Measurements from ENCODE around the gene TSEN54.

TSEN54 gene

DNA sequence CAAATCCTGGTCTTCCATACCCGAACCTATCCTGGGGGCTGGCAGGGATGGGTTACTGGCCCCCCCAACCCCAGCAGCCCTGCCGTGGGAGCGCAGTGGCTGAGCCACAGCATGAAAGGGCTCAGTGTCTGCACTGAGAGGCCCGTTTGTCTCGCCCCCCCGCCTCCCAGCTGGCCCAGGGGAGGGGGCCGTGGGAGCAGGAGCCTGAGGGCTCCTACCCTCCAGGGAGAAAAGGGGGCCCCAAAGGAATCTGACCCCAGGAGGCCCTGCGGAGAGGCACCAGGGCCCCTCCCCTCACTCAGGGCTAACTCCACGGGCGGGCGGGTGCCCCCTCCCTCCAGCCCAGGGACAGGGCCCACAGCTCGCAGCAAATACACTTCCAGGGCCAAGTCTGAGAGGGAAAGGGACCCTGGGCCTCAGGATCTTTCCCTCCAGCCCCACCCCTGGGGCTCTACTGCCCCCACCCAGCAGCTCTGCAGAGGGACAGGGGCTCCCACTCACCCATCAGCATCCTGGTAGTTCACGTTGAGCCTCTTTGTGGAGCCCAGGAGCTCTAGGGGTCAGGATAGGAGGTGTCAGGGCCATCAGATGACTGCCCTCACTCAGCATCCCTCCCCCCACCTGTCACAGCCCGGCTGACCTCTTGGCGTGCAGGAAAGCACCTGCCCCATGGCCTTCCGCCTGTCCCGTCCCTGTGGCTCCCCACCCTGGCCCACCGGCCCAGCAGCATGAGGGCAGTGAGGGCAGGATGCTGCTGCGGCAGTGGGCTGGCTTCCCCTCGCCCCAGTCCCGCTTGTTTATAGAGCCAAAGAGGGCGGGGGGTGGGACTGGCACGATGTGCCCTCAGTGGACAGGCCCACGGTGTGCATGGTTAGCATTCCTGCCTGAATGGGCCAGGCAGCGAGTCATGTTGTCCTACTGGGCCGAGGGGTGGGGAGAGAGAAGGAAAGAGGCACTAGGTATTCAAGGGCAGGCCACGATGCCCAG, 8.3 kb upstream of the TSEN54 start:
- no peaks in the 10 kb centered on the region for H3K9me3 ChIP-seq (ENCODE audit: control insufficient read depth, insufficient read depth, low read length)
- no peak for TF ChIP-seq EZH2phosphoT487 (IDR thresholded peaks at IDR 0.05; ENCODE audit: borderline replicate concordance, low read length)
- TF ChIP-seq, protein P1, sequence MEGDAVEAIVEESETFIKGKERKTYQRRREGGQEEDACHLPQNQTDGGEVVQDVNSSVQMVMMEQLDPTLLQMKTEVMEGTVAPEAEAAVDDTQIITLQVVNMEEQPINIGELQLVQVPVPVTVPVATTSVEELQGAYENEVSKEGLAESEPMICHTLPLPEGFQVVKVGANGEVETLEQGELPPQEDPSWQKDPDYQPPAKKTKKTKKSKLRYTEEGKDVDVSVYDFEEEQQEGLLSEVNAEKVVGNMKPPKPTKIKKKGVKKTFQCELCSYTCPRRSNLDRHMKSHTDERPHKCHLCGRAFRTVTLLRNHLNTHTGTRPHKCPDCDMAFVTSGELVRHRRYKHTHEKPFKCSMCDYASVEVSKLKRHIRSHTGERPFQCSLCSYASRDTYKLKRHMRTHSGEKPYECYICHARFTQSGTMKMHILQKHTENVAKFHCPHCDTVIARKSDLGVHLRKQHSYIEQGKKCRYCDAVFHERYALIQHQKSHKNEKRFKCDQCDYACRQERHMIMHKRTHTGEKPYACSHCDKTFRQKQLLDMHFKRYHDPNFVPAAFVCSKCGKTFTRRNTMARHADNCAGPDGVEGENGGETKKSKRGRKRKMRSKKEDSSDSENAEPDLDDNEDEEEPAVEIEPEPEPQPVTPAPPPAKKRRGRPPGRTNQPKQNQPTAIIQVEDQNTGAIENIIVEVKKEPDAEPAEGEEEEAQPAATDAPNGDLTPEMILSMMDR (IDR thresholded peaks at IDR 0.05; ENCODE audit: low read depth, low read length, poor library complexity, severe bottlenecking) = no peak
- H3K9me2 ChIP-seq (replicated peaks; ENCODE audit: control insufficient read depth, low read length) = no peaks in the 10 kb centered on the region
- no peak overlapping the region for H3K4me3 ChIP-seq (ENCODE audit: low read length)
- H3K27me3 ChIP-seq (ENCODE audit: control insufficient read depth, low read length) = no peaks in the 10 kb centered on the region
- no peak overlapping the region for H3K27ac ChIP-seq (ENCODE audit: low read depth, low read length)
- H3F3A ChIP-seq (ENCODE audit: control insufficient read depth, insufficient read depth) = no peaks in the 10 kb centered on the region; the same call in 1 of the 2 replicates
- H3K4me1 ChIP-seq (ENCODE audit: control insufficient read depth, low read length) = no peaks in the 10 kb centered on the region
- H3K79me2 ChIP-seq (ENCODE audit: control insufficient read depth, low read length) = no peaks in the 10 kb centered on the region
- no peaks in the 10 kb centered on the region for H4K20me1 ChIP-seq (ENCODE audit: control insufficient read depth, insufficient read depth, low read depth, low read length)
- H3K36me3 ChIP-seq (ENCODE audit: control insufficient read depth, low read length) = no peaks in the 10 kb centered on the region
- no peak overlapping the region for H3K4me2 ChIP-seq (ENCODE audit: low read length)

DNA sequence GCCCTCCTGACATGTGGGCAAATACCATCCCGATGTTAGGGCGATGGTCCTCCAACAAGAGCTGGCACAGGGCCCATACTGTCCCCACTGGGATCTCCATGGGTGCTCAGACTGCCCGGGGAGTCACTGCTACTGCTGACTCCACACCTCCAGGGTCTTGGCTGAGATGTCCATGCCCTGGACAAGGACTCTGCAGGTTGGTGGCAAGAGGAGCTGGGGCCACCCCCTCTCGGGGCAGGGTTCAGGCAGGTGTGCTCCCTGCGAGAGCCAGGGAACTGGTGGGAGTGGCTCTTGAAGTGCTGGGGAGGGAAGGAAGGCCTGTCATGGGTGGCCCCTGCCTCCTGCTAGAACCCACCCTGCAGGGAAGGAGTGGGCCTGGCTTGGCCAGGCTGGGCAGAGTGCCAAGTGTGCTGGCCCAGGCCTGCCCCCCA, 7.4 kb upstream of the TSEN54 start:
- Histone ChIP-seq H3K9me2 (replicated peaks; ENCODE audit: control insufficient read depth, low read length) (no peaks in the 10 kb centered on the region), H3K36me3 (ENCODE audit: control insufficient read depth, low read length) (no peaks in the 10 kb centered on the region), H3K4me2 (ENCODE audit: low read length) (no peak overlapping the region), H4K20me1 (ENCODE audit: control insufficient read depth, insufficient read depth, low read depth, low read length) (no peaks in the 10 kb centered on the region), H3K27ac (ENCODE audit: low read depth, low read length) (no peak overlapping the region), H3K4me3 (ENCODE audit: low read length) (no peak overlapping the region), H3K79me2 (ENCODE audit: control insufficient read depth, low read length) (no peaks in the 10 kb centered on the region), H3K9me3 (ENCODE audit: control insufficient read depth, insufficient read depth, low read length) (no peaks in the 10 kb centered on the region), H3K4me1 (ENCODE audit: control insufficient read depth, low read length) (no peaks in the 10 kb centered on the region), H3K27me3 (ENCODE audit: control insufficient read depth, low read length) (peaks cover 2% of the 10 kb centered on the region), H3F3A (ENCODE audit: control insufficient read depth, insufficient read depth) (no peaks in the 10 kb centered on the region; the same call in 1 of the 2 replicates)
- no peak for TF ChIP-seq EZH2phosphoT487 (IDR thresholded peaks at IDR 0.05; ENCODE audit: borderline replicate concordance, low read length)
- TF ChIP-seq, protein P1 (IDR thresholded peaks at IDR 0.05; ENCODE audit: low read depth, low read length, poor library complexity, severe bottlenecking) = no peak

DNA sequence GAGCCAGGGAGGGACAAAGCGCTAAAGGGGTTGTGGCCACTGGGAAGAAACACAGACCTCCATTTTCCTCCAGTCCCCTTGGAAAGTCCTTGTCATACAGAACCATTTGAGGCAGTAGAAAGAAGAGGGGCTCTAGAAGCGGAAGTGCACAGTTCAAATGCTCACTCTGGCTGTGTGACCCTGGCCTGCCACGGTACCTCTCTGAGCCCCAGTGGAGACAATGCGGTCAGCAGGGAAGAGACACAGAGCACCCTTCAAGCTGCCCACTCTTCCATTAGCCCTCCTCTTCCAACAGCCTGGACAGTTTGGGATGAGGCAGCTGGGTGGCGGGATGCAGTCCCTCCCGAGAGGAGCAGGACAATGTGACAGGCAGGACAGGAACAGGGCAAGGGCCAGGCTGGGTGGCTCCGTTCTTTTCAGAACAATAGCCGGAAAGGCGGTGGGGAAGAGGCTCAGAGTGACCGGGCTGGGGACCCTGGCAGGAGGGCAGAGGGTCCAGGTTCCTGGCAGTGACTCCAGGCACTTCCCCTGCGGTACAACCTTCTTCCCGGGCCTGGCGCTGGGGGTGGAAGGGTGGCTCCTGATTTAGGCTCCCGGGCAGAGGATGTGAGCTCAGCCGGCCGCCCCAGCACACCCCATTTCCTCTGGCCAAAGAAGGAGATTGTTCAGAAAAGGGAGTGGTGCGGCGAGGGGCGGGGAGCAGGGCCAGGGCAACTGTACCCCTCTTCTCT, 6.6 kb upstream of the TSEN54 start:
- Histone ChIP-seq H4K20me1 (ENCODE audit: control insufficient read depth, insufficient read depth, low read depth, low read length) (no peaks in the 10 kb centered on the region), H3K4me2 (ENCODE audit: low read length) (no peak overlapping the region), H3F3A (ENCODE audit: control insufficient read depth, insufficient read depth) (no peaks in the 10 kb centered on the region; the same call in 1 of the 2 replicates), H3K27ac (ENCODE audit: low read depth, low read length) (no peak overlapping the region), H3K9me2 (replicated peaks; ENCODE audit: control insufficient read depth, low read length) (no peaks in the 10 kb centered on the region), H3K36me3 (ENCODE audit: control insufficient read depth, low read length) (no peaks in the 10 kb centered on the region), H3K4me1 (ENCODE audit: control insufficient read depth, low read length) (0 out of 2 replicates have a peak, but pooled peaks cover under 1% of the 10 kb centered on the region), H3K27me3 (ENCODE audit: control insufficient read depth, low read length) (peaks cover 10% of the 10 kb centered on the region), H3K79me2 (ENCODE audit: control insufficient read depth, low read length) (no peaks in the 10 kb centered on the region), H3K4me3 (ENCODE audit: low read length) (no peak overlapping the region), H3K9me3 (ENCODE audit: control insufficient read depth, insufficient read depth, low read length) (no peaks in the 10 kb centered on the region)
- TF ChIP-seq, protein P1 (IDR thresholded peaks at IDR 0.05; ENCODE audit: low read depth, low read length, poor library complexity, severe bottlenecking) = no peak
- TF ChIP-seq EZH2phosphoT487 (IDR thresholded peaks at IDR 0.05; ENCODE audit: borderline replicate concordance, low read length) = no peak
